Endothelial cell (in vitro differentiated cells): ENCODE results near the gene A4GALT. TPM values are rescaled to one million over a fixed set of nuclear protein-coding genes. Genes with fewer than 3 reads are reported as not detected.
A peak's percentile ranks its signal among the peaks of the same experiment; 100 is the strongest.
"Not testable (repeated sequence)": the region's sequence is repeated elsewhere in the genome, so short reads cannot be mapped to it uniquely, and the experiment has no call there.

ENCODE experiments used
- DNase-seq: peaks from one replicate; pipeline ENCODE4 v3.0.0; 2021; ENCODE audit warnings: low spot score
- H3K27ac Mint-ChIP-seq: one replicate; pipeline ENCODE4 v1.8.0; 2021; ENCODE audit warnings: mixed read lengths, inconsistent platforms; ENCODE audit not compliant: unreplicated experiment
- H3K27me3 Mint-ChIP-seq: one replicate; pipeline ENCODE4 v1.8.0; 2021; ENCODE audit warnings: mild to moderate bottlenecking, moderate library complexity, mixed read lengths, inconsistent platforms; ENCODE audit not compliant: unreplicated experiment
- H3K36me3 Mint-ChIP-seq: one replicate; pipeline ENCODE4 v1.8.0; 2021; ENCODE audit warnings: mild to moderate bottlenecking, low read depth, mixed read lengths, inconsistent platforms; ENCODE audit not compliant: unreplicated experiment
- H3K4me1 Mint-ChIP-seq: one replicate; pipeline ENCODE4 v1.8.0; 2021; ENCODE audit warnings: mild to moderate bottlenecking, mixed read lengths, inconsistent platforms; ENCODE audit not compliant: unreplicated experiment
- H3K4me3 Mint-ChIP-seq: one replicate; pipeline ENCODE4 v1.8.0; 2021; ENCODE audit warnings: mild to moderate bottlenecking, mixed read lengths, inconsistent platforms; ENCODE audit not compliant: unreplicated experiment
- H3K9me3 Mint-ChIP-seq: one replicate; pipeline ENCODE4 v1.8.0; 2021; ENCODE audit warnings: mixed read lengths, inconsistent platforms; ENCODE audit not compliant: unreplicated experiment
- CTCF ChIP-seq: fragments of 200-600 bp; sonication (generic); IDR thresholded peaks from one replicate; pipeline ENCODE4 v1.5.0; 2021; ENCODE audit warnings: antibody characterized with exemption; ENCODE audit not compliant: unreplicated experiment
- total RNA-seq: library from RNA; stranded (reverse); fragmentation: NEBNext Ultra II Directional; extraction: Animal tissue kit (Norgen Biotek cat#: 25700); gene quantifications from one replicate; pipeline ENCODE4 v1.2.1, GENCODE V29; 2021; ENCODE audit not compliant: unreplicated experiment

A4GALT gene
- total RNA-seq, 1 donor from 2014 or later, result 5.3 TPM

DNA sequence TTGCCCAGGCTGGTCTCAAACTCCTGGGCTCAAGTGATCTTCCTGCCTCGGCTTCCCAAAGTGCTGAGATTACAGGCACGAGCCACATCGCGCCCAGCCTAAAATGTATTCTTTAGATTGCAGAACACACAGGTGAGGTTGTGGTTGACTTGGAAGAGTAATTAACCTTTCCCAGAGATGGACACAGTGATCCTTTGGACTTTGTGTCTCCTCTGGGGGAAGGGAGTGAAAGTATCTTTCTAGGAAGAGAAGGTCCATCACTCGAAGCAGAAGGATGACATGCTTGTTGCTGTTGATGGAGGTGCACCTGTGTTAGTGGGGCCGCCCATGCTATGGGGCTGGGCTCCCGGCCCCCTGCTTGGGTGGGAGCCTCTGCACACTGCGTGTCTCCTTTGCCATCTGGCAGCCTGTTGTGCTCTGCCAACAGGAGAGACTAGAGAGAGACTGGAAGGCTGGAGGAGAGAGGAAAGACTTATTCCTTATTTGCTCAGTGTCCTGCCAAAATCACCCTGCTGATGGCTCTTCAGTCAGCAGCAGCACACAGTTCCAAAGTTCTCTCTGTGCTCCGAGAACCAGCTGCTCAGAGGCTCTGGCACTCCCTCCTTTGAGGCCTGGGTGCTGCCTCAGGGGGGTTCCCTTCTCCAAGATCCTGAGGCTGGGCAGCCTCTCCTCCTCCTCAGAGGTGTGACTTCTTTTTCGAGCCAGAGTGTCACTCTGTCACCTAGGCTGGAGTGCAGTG is 38.4 kb downstream of the A4GALT start:
- no peak overlapping the region for H3K27ac Mint-ChIP-seq
- H3K9me3 Mint-ChIP-seq, result no peaks in the 10 kb centered on the region
- no peak for TF ChIP-seq CTCF
- peaks cover 11% of the 10 kb centered on the region for H3K4me1 Mint-ChIP-seq
- no peak for DNase-seq
- H3K36me3 Mint-ChIP-seq, result peaks cover 7% of the 10 kb centered on the region
- peaks cover 5% of the 10 kb centered on the region for H3K27me3 Mint-ChIP-seq
- H3K4me3 Mint-ChIP-seq, result no peak overlapping the region

DNA sequence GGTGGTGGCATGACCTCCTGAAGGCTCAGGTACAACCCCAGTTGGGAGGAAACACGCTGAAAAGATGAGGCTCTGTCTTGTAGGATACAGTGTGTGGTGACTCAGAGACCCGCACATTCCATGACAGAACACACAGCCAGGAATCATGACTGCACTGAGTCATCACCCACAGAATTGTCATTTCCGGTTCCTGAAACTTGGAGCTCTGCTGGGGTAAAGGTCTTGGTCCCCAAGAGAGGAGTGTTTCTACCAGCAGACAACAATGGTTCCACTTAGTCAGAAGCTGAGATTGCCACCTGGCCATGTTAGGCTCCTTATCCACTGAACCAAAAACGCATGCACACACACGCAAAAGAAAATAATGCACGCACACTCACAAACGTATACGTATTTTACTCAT is 40.0 kb downstream of the A4GALT start:
- no peak for DNase-seq
- Mint-ChIP-seq H3K9me3 (no peaks in the 10 kb centered on the region), H3K36me3 (peaks cover 7% of the 10 kb centered on the region), H3K4me3 (no peak overlapping the region), H3K27ac (no peak overlapping the region), H3K4me1 (peaks cover 21% of the 10 kb centered on the region), H3K27me3 (peaks cover 7% of the 10 kb centered on the region)
- no peak for TF ChIP-seq CTCF

GRCh38 chr22:42679691-42680090 is 41.0 kb downstream of the A4GALT start:
- Mint-ChIP-seq H3K36me3 (peaks cover 7% of the 10 kb centered on the region), H3K9me3 (no peaks in the 10 kb centered on the region), H3K4me1 (peaks cover 21% of the 10 kb centered on the region), H3K27me3 (peaks cover 7% of the 10 kb centered on the region), H3K4me3 (no peak overlapping the region), H3K27ac (peak overlapping the region; percentile 48)
- TF ChIP-seq CTCF, result no peak
- DNase-seq, result no peak

GRCh38 chr22:42678894-42679293 is 41.8 kb downstream of the A4GALT start:
- Mint-ChIP-seq H3K4me1 (peaks cover 21% of the 10 kb centered on the region), H3K27me3 (peaks cover 7% of the 10 kb centered on the region), H3K36me3 (peaks cover 7% of the 10 kb centered on the region), H3K4me3 (no peak overlapping the region), H3K27ac (no peak overlapping the region), H3K9me3 (no peaks in the 10 kb centered on the region)
- DNase-seq, result no peak
- TF ChIP-seq CTCF, result no peak

DNA sequence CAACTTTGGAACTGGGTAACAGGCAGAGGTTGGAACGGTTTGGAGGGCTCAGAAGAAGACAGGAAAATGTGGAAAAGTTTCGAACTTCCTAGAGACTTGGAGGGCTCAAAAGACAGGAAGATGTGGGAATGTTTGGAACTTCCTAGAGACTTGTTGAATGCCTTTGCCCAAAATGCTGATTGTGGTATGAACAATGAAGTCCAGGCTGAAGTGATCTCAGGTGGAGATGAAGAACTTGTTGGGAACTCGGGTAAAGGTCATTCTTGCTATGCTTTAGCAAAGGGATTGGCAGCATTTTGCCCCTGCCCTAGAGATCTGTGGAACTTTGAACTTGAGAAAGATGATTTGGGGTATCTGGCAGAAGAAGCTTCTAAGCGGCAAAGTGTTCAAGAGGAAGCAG is 42.7 kb downstream of the A4GALT start:
- Mint-ChIP-seq H3K4me3 (peak overlapping the region; percentile 9), H3K4me1 (peaks cover 21% of the 10 kb centered on the region), H3K27ac (peak overlapping the region; percentile 32)
- not testable (repeated sequence) for H3K9me3 Mint-ChIP-seq, H3K27me3 Mint-ChIP-seq, H3K36me3 Mint-ChIP-seq, DNase-seq
